Kidney glomerular epithelial cell (primary cell): Measurements from ENCODE around the gene CFL1.
A peak's percentile ranks its signal among the peaks of the same experiment; 100 is the strongest.

Experiments used
- DNase-seq: peaks from one replicate; lab custom pipeline; 2025; lab: John Stamatoyannopoulos, UW

Gene CFL1

DNA sequence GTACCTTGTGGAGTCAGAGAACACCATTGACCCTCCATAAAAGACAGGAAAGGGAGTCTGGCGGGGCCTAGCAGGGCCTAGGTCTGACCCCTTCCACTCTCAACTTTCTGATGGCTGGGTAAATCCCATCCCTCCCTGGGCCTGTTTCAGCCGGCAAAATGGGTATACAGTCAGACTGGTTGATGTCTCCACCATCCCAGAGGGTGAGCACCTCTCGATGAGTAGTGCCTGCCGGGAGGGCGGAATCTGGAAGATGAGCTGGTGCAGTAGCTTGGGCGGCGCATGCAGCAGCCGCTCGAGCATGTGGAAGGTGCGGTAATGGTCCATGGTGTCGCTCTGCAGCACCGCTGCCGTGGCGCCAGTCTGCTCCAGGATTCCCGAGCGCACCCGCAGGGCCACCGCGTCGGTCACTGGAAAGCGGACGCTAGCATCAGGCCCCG, 29.8 kb upstream of the CFL1 start:
- DNase-seq: no peak

DNA sequence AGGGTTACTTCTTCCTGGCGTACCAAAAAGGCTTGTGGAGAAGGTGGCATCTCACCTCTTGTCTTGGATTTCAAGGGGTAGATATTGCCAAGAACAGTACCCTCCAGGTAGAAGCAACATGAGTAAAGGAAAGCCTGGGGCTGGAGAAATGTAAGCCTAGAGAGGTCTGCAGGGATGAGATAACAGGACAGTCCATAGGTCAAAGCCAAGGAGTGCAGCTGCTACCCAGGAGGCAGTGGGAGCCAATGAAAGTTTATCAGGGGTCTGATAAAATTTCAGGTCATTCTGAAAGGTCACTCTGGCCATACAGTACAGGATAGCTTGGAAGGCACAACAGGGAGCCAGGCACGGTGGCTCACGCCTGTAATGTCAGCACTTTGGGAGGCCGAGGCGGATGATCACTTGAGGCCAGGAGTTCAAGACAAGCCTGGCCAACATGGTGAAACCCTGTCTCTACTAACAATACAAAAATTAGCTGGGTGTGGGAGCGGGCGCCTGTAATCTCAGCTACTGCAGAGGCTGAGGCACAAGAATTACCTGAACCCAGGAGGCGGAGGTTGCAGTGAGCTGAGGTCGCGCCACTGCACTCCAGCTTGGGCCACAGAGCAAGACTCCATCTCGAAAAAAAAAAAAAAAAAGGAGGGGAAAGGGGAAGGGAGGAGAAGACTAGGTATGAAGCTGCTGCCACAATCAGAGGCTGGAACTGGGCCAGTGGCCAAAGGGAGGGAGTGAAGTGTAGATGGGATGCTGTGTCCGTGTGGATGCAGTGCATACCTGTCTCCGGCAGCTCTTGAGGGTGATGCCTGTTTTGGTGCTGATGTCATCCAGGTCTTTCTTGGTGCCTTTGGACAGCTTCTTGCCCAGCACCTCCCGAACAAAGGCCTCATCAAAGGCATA, 29.1 kb upstream of the CFL1 start:
- DNase-seq: no peak

DNA sequence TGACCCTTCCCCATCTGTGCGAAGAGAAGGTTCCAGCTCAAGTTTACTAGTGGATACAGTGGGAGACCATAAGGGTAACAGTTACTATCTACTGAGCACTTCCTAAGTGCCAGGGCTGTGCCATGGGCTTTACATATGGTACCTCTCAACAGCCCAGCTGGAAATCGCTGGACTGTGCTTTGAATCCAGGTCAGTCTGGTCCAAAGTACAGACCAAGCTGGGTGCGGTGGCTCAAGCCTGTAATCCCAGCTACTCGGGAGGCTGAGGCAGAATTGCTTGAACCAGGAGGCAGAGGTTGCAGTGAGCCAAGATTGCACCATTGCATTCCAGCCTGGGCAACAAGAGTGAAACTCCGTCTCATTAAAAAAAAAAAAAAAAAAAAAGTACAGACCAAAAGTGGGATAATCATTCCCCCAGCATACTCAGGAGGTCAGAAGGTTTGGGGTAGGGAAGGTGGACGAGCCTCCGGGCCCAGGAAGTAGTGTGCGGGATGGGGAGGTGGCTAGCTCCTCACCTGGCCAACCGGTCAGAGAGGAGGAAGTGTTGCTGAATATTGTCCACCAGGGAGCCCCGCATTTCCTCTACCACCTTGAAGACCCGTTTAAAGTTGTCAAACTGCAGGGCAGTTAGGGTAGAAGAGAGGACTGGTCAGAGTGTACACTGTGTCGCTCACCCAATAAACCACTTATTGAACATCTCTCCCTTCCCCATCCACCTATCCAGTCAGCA, 28.0 kb upstream of the CFL1 start:
- no peak for DNase-seq

DNA sequence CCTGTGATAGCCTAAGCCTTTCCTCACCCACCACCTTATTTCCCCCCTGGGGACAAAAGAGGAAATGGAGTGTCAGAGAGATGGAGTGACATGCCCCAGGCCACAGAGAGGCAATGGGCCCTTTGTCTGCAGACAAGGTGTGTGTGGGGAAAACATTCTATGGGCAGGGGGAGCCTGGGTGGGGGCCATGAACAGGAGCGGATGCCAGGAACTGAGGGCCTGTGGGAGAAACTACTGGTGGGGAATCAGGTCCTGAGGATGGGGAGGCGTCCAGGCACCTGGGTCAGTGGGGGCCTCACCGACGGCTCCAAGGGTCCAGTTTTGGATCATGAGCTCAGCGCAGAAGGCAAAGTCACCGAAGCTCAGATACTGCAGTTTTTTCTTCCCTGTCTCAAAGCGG, 27.3 kb upstream of the CFL1 start:
- no peak for DNase-seq

DNA sequence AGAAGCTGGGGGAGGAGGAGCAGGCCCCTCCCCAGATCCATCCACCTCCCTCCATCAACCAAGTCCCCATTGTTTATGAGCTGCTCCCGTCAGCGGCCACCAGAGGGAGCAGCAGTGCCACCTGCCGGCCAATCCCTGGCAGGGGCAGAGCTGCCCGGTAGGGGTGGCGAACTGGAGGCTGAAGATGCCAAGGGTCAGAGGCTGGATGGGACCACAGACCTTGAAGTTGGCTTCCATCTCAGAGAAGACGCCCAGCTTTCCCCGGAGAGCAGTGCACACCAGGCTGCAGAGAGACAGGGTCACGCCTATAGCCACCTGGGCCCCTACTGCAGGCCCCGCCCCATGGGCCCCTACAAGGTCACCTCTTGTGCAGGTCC, 26.7 kb upstream of the CFL1 start:
- peak; percentile 70 for DNase-seq

DNA sequence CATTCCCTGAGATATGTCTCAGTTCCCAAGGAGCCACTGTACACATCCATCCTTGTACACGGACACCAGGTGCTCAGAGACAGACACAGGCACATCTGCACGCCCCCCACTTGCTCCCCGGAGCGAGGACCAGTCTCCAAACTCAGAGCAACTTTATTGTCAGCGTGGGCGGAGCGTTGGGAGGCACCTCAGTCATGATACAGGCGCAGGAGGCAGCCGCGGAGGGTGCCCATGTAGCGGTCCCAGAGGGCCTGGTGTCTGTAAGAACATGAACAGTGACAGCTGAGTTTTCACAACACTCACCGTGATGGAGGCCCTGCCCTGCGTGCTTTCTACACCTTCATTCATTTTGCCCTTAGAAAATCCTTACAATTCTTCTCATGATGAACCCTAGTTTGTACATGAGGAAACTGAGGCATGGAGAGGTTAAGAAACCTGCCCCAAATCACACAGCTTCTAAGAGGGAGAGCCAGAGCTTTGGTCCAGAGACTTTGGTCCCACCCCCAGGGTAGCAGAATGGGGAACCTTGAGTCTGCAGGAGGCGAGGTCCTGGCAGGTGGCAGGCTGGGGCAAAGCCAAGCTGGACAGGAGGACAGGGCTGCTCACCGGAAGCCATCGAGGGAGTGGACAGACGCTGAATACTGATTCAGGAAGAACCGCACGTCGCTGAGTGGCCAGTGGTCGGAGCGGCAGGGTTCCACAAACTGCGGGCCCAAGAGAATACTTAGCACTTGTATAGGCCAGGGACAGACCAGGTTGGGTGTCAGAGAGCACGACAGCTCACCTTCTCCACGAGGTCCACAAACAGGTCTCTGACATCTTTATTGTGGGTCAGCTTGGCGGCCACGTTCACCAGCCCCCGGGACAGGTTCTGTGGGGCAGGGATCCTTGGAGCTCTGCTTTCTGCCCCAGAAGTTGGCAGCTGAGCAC, 26.1 kb upstream of the CFL1 start:
- DNase-seq: no peak

DNA sequence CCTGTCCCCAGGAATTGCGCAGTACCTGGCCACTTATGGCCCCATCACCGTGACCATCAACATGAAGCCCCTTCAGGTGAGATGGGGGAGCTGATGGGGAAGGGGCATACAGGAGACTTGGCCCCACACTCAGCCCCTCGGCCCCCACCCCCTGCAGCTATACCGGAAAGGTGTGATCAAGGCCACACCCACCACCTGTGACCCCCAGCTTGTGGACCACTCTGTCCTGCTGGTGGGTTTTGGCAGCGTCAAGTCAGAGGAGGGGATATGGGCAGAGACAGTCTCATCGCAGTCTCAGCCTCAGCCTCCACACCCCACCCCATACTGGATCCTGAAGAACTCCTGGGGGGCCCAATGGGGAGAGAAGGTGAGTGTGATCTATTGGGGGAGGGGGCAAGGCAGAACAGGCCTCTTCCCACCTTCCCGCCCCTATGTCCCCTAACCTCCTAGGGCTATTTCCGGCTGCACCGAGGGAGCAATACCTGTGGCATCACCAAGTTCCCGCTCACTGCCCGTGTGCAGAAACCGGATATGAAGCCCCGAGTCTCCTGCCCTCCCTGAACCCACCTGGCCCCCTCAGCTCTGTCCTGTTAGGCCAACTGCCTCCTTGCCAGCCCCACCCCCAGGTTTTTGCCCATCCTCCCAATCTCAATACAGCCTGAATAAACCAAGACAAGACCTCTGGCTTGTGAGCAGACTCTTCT, 25.2 kb upstream of the CFL1 start:
- DNase-seq: no peak

DNA sequence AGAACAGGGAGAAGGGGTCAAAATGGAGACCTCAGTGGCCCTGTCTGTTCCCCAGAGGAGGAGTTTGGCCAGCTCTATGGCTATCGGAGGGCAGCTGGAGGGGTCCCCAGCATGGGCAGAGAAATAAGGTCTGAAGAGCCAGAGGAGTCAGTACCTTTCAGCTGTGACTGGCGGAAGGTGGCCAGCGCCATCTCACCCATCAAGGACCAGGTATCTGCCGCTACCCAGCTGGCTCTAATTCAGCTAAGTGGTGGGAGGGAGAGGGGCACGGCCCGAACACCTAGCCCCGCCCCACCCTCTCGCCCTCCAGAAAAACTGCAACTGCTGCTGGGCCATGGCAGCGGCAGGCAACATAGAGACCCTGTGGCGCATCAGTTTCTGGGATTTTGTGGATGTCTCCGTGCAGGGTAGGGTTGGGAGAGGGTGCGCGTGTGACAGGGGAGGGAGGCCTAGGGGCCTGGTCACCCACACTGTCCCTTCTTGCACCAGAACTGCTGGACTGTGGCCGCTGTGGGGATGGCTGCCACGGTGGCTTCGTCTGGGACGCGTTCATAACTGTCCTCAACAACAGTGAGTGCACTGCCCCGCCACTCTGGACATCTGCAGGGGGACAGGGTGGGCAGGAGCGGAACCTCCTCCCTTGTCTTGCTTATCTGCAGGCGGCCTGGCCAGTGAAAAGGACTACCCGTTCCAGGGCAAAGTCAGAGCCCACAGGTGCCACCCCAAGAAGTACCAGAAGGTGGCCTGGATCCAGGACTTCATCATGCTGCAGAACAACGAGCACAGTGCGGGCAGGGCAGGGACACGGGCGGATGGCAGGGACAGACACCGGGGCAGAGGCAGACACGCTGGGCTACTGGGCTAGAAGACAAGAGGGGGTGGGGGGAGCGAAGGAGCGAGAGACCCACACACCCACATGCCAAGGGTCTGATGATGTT, 24.4 kb upstream of the CFL1 start:
- no peak for DNase-seq

DNA sequence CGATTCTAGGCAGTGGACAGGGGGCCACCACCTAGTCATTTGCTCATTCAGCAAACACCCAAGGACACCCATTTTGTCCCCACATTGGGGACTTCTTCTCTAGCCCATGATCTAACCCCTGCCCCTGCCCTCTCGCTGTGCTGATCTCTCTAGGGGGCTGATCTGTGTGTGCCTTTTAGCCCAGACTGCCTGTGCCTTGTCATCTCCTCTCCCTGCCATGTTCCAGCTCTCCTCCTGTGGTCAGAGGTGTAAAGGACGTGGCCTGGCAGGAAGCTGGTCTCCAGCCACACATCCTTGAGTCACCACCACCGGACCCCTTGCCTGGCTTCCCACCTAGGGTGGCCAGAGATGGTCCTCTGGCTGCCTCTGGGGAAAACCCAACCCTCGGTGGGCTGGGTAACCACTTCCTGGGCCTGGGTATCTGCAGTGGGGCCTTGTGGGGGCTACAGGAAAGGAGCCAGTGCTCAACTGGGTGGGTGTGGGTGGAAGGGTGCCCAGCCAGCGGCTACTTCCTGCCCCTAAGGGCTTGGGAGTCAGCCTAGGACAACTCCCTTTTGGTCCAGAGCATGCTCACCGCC, 23.0 kb upstream of the CFL1 start:
- no peak for DNase-seq

DNA sequence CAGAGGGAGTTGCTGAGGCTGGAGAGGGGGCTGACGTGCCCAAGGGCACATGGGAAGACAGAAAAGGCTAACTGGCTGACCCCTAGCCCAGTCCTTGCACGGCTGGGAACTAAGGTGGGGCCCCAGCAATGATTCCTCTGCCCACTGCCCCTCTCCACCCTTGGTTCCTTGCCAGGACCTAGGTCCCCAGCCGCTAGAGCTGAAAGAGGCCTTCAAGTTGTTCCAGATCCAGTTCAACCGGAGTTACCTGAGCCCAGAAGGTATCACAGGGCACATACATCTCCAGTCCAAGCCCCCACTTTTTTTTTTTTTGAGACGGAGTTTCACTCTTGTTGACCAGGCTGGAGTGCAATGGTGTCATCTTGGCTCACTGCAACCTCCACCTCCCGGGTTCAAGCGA, 22.0 kb upstream of the CFL1 start:
- DNase-seq: no peak

DNA sequence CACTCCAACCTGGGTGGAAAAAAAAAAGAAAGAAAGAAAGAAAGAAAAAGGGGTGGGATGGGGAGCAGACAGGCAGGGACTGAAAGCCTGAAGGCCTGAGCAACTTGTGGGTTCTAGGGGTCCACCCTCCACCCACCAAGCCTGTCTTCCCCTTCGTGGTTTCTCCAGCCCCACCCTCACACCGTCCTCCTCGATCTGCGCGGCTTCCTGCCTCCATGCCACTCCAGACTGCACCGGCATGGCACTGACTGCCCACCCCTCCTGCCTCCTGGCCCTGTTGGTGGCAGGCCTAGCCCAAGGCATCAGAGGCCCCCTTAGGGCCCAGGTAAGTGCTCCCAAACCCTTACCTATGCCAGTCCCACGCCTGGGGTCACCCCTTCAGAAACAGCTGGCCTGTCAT, 21.6 kb upstream of the CFL1 start, which contains the start of gene CTSW:
Gene CTSW, plus strand, starts transcription at position 221 of the 400 bp plus-strand sequence. Its CDS starts 18 bp downstream, at position 239.
- no peak for DNase-seq

DNA sequence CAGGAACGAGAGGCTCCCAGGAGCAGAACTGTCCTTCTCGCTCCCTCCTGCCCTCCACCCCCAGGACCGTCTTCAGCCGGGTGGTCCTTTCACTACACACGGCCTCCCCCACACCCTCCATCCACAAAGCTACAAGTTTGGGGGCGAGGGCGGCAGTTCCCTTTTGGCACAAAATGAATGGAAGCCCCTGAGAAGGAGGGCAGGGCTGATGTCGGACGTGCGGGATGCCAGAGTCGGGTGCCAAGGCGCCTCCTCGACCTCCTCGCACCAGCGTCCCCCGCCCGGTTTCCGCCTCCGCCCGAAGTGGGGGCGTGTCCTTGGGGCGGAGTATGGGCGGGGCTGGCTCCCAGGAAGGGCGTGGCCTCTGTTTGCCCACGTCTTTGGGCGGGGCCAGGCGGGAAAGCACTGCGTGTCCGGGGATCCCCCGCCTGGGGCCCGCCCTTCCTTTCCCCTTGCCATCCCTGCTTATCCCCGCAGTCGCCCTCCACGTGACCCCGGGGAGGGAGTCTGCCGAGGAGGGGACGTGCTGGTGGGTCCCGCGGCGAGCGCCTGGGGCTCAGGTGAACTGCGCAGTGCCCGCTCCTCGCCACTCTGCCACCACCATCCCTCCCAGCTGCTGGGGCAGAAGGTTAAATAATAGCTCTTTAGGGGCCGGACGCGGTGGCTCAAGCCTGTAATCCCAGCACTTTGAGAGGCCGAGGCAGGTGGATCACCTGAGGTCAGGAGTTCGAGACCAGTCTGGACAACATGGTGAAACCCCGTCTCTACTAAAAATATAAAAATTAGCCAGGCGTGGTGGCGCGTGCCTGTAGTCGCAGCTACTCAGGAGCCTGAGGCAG, 15.6 kb upstream of the CFL1 start:
- peak; percentile 83 for DNase-seq

DNA sequence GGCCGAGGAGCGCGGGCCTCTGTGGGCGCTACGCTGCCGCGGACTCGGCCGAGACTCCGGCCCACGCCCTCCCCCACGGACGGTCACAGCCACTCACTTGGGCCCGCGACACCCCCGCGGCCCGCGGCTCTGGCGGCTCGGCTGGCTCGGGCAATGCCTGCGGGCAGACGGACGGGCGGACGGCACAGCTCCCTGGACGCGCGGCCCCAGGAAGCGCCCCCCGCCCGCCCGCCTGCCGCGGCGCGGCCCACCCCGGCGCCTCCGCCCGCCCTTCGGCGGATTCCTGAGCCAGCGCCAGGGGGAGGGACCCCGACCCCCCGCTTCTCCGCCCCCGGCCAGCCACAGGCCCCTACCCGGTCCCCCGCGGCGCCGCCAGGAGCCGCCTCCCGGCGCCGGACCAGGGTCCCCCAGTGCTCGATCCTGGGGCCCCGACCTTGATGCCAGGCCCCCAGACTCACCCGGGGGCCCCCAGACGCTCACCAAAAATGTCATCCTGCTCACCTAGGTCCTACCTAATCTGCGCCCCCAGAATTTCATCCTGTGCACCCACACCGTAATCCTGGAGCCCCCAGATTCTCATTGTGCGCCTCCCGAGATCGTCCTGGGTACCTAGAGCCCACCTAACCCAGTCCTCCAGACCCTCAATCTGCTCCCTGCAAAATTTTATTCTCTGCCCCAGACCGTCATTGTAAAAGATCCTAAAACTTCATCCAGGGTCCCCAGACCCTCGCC, 14.8 kb upstream of the CFL1 start, which contains the start of gene EFEMP2:
Gene EFEMP2, minus strand, starts transcription at position 215 of the 732 bp plus-strand sequence. CDS start 446 bp downstream, outside the sequence.
- DNase-seq: no peak

DNA sequence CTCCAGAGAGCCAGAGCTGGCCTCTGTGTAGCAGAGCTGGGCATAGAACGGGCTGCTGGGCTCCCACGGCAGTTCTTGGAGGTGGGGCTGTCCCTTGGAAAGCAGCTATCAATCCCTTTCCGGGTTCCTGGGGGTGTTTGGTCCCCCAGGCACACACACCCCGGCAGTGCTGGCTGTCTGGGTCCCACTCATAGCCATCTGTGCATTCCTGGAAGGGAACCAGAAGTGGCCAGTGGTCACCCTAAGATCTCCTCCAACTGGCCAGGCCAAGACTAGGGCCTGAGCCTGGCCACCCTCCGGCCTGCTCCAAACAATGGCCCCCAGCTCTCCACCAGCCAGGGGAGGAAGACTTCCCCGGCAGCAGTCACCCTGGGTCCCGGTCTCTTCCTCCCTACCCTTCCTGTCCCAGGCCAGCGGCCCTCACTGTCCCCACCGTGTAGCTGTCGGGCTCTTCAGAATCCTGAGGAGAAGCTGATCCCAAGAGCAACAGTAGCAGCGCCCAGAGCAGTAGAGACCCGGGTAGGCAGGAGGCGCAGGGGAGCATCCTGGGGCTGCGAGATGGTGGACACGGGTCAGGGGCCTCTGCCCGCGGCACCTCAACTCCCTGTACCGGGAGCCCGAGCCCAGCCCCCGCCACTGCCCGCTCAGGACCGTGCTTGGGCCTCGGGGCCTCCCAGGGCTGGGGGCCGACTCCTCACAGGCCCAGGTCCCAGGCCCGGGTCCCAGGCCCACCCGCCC, 14.0 kb upstream of the CFL1 start:
- DNase-seq: no peak

DNA sequence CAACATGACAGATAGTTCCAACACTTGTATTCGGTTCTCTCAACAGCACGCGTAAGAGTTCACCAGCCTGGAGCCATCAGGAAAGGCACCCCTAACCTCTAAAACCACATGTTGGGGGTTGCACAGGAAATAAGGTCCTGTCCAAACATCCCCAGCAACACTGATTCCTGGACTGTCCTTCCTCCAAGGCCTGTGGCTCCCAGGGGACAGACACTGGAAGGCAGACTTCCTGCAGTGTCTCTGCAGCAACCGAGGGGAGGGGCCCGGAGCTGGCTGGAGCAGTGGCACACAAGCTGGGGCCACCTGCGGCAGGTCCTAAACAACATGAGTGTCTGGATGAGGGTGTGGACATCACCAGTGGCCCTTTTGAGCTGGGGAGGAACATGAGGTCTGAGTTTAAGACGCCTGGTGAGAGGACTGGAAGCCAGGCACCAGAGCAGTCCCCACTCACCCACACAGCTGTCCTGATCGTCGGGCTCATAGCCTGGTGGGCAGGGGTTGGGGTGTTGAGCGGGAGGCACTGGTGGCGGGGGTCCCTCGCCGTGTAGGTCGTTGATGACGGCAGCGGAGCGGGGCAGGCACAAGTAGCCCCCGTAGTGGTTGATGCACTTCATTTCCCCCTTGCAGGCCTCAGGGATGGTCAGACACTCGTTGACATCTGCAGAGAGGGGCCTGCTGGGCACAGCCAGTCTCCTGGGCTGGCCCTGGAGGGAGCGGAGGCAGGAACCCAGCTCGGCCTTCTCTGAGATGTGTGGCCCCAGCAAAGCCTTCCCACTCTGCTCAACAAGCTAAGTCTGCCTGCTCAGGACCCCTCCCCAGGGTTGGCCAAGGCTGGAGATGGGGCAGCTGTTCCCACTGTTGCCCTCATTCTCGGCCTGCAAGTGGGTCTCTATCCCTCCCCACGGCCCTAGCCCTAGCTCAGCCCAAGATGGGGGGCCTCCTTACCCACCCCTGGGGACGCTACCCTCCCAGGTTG, 13.0 kb upstream of the CFL1 start:
- DNase-seq: no peak

DNA sequence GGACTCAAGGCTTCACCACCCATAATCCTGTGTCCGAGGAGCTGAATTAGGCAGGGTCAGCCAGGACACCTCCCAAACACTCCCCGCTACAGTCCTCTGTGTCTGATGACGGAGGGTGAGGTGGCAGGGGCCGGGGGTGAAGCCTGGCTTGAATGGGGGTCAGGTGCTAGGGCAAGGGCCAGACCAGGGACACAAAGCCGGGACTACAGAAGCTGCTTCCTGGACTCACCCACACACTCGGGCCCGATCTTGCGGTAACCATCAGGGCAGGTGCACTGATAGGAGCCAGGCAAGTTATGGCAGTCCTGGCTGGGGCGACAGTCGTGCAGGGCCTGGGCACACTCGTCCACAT, 12.3 kb upstream of the CFL1 start:
- DNase-seq: no peak
